Heart right ventricle (tissue), 16 donors: ENCODE results near the gene MTRFR. TPM values are rescaled to one million over a fixed set of nuclear protein-coding genes. Genes with fewer than 3 reads are reported as not detected.

Source experiments
- ATAC-seq, 8 donors: fragments of 200-7000 bp; cut with Tn5 transposase; one replicate each; pipeline ENCODE4 v1.9.1; 2020; ENCODE audit warnings: mild to moderate bottlenecking in 8 of 8, moderate library complexity in 8 of 8, moderate number of reproducible peaks in 1 of 8
- DNase-seq, 2 donors: peaks; one replicate each; pipeline ENCODE4 v3.0.0-alpha.2; 2020
- H3K27ac ChIP-seq, 10 donors: fragments of 200-600 bp; sonication (generic) in 2 of 10; one replicate each; pipeline versions ENCODE4 v1.5.0 to v1.8.0; 2020 to 2022; ENCODE audit warnings: mild to moderate bottlenecking in 3 of 10
- H3K27me3 ChIP-seq, 7 donors: fragments of 200-600 bp; one replicate each; pipeline ENCODE4 v1.8.0; 2021 to 2022; ENCODE audit warnings: mild to moderate bottlenecking in 2 of 7
- H3K36me3 ChIP-seq, 9 donors: fragments of 200-600 bp; sonication (generic) in 1 of 9; one replicate each; pipeline versions ENCODE4 v1.5.0 to v1.8.0; 2020 to 2022; ENCODE audit warnings: mild to moderate bottlenecking in 2 of 9
- H3K4me1 ChIP-seq, 9 donors: fragments of 200-600 bp; sonication (generic) in 1 of 9; one replicate each; pipeline versions ENCODE4 v1.5.0 to v1.8.0; 2020 to 2022; ENCODE audit warnings: mild to moderate bottlenecking in 4 of 9
- H3K4me3 ChIP-seq, 10 donors: fragments of 200-600 bp; sonication (generic) in 2 of 10; one replicate each; pipeline versions ENCODE4 v1.5.0 to v1.8.0; 2020 to 2022; ENCODE audit warnings: mild to moderate bottlenecking in 7 of 10, moderate library complexity in 2 of 10
- H3K9me3 ChIP-seq, 11 donors: fragments of 200-600 bp in 10 of 11; sonication (generic) in 2 of 11; one replicate each; pipeline versions ENCODE4 v1.5.0 to v1.8.0; 2013 to 2022; ENCODE audit warnings: mild to moderate bottlenecking in 2 of 11, control low read depth in 1 of 11, moderate library complexity in 1 of 11
- WGBS, 2 donors: extraction: QIAGEN DNeasy Blood & Tissue Kit; methylation state at CpG; one replicate each; pipeline ENCODE4 v1.1.7; 2013; ENCODE audit warnings: inconsistent platforms in 1 of 2; 5-methylcytosine and 5-hydroxymethylcytosine counted together
- intact Hi-C, 10 donors: fragments of 100-400 bp; cut with DNase I; formaldehyde crosslinking; loops; one replicate each; pipeline versions ENCODE4 v1.11.1 to v1.14.2; 2022
- polyA plus RNA-seq, 2 donors: library from polyadenylated mRNA; stranded (reverse); fragments of 200-250 nt; gene quantifications; one replicate each; pipeline ENCODE4 v1.2.3, GENCODE V29; 2013
- total RNA-seq, 10 donors: library from RNA; stranded (reverse); fragmentation: NEBNext Ultra II Directional in 3 of 10; extraction: Animal tissue kit (Norgen Biotek cat#: 25700) in 3 of 10; gene quantifications; one replicate each; pipeline versions ENCODE4 v1.2.1 to v1.2.4, GENCODE V29; 2021 to 2023
- TF ChIP-seq, protein P1 (sequence below), 9 donors: fragments of 200-600 bp; sonication (generic) in 2 of 9; IDR thresholded peaks; one replicate each; pipeline versions ENCODE4 v1.5.0 to v1.8.0; 2021 to 2022; ENCODE audit warnings: antibody characterized with exemption in 9 of 9, mild to moderate bottlenecking in 5 of 9, moderate library complexity in 1 of 9
- donor health status: Arrhythmogenic right ventricular cardiomyopathy.
- donor health status: ischemic (EF 13 %, LVEDD 7.1; RV severe dilation, severe dysfunction).
- donor health status: healthy with polysubstance abuse.
- donor health status: DM: no; HTN: yes; CAD: no.
- donor health status: DM: no; HTN: no; CAD: no.
- donor health status: ischemic (EF 25% LVEDD 6.9; RV normal size, moderate dysfunction).
- donor health status: ischemic (EF 25% LVEDD 5.7; RV mildly dilated, moderate dysfunction).
- donor health status: healthy.
- donor health status: DM: yes; HTN: yes; CAD: no.
- donor health status: Ischemic cardiomyopathy.
- donor health status: ischemic (EF 35%, LVEDD 5.7; RV mildly dilated, moderate dysfunction).
- donor health status: nonischemic (EF 11% LVEDD 7.7; RV severe dilation, severe dysfunction).
- donor health status: DM: yes; HTN: yes; CAD: no.
- donor health status: PGD.
- donor health status: ischemic (EF 29% LVEDD 5.4; RV normal size, mild dysfunction).
- donor health status: nonischemic (EF 23%, LVEDD 6.1; RV moderate dilation, normal function).

MTRFR gene
- total and polyA plus RNA-seq, 12 donors, result 9.5 to 20.9 (median 11.1) TPM

DNA sequence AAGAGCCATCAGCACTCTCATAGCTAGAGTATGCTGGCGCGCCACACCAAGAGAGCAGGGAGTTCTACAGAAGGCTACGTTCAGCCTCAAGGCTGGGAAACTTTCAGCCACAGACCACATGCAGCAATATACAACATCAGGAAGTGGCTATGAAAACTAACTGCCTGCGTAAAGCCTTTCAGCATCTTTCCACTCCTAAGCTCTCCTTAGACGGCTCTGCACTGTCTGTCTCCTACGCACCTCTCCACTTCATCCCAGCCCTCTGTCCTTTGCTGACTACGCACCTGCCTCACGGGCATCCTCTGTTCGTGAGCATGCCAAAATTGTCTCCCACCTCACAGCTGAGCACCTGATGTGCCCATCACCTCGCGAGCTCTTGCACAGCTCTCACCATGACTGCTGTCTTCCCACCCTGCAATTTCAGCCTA, 10.0 kb upstream of the MTRFR start:
- WGBS, 2 donors, result 93 to 96% methylated on average over 11 of the region's 11 CpGs
- intact Hi-C loops, result no loop called here
- peak overlapping the region in 1 of 10 donors; percentile 55 for H3K27ac ChIP-seq
- H3K9me3 ChIP-seq, result no peaks in the 10 kb centered on the region
- no peak overlapping the region for H3K4me3 ChIP-seq
- DNase-seq (no peak), ATAC-seq (no peak)
- H3K36me3 ChIP-seq, result peaks cover 0 to 87% (median 10%) of the 10 kb centered on the region in 9 donors
- peaks cover 0 to 5% (median 0%) of the 10 kb centered on the region in 9 donors for H3K4me1 ChIP-seq
- TF ChIP-seq, protein P1, sequence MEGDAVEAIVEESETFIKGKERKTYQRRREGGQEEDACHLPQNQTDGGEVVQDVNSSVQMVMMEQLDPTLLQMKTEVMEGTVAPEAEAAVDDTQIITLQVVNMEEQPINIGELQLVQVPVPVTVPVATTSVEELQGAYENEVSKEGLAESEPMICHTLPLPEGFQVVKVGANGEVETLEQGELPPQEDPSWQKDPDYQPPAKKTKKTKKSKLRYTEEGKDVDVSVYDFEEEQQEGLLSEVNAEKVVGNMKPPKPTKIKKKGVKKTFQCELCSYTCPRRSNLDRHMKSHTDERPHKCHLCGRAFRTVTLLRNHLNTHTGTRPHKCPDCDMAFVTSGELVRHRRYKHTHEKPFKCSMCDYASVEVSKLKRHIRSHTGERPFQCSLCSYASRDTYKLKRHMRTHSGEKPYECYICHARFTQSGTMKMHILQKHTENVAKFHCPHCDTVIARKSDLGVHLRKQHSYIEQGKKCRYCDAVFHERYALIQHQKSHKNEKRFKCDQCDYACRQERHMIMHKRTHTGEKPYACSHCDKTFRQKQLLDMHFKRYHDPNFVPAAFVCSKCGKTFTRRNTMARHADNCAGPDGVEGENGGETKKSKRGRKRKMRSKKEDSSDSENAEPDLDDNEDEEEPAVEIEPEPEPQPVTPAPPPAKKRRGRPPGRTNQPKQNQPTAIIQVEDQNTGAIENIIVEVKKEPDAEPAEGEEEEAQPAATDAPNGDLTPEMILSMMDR (IDR thresholded peaks at IDR 0.05), result no peak
- H3K27me3 ChIP-seq, result no peaks in the 10 kb centered on the region

DNA sequence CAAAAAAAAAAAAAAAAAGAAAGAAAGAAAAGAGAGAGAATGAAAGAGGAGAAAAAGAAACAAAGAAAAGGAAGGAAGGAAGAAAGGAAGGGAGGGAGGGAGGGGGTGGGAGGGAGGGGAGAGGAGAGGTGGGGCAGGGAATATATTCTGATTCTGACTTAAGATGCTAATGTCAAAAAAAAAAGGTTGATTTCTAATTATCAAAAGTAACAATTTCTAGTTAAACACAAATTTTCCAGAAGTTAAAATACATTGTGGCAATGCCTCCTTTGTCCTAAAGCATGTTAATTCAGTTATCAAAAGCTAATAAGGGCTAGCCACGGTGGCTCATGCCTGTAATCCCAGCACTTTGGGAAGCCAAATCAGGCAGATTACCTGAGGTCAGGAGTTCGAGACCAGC, 7.8 kb upstream of the MTRFR start:
- no peak overlapping the region for H3K27ac ChIP-seq
- peaks cover 0 to 67% (median 10%) of the 10 kb centered on the region in 9 donors for H3K36me3 ChIP-seq
- WGBS, 2 donors, result 80 to 85% methylated on average over 2 of the region's 2 CpGs
- H3K9me3 ChIP-seq, result no peaks in the 10 kb centered on the region
- ATAC-seq, result no peak
- DNase-seq, result no peak
- TF ChIP-seq, protein P1 (IDR thresholded peaks at IDR 0.05), result no peak
- no peaks in the 10 kb centered on the region for H3K27me3 ChIP-seq
- intact Hi-C loops, result no loop called here
- H3K4me3 ChIP-seq, result no peak overlapping the region
- H3K4me1 ChIP-seq, result peaks cover 0 to 22% (median 0%) of the 10 kb centered on the region in 9 donors

DNA sequence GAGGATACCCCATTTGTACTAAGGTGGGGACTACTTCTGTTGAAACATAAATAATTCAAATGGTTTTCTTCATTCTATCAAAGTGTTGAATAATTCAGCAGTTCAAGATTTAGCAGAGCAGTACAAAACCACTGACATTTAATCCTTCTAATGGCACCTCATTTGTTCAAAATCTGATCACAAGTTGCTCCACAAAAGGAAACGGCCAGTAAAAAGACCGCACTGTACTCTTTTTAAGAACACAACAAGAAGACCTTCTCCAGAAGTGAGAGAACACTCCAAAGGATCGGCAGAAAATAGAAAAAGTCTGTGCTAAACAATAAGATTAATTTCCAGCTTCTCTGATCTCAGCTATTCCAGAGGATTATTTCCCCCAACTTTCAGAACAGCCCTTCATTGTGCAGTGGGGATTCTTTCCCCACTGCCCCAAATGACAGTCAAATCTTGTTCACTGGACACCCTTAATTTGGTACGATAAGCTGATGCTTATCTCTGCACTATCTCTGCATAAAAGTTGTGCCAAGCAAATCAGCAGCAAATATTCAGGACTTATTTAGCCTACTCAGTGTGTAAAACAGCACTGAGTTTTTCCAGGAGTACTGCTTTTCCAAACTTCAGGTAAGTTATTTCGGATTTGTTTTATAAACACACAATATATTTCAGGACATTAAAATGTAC, 5.5 kb upstream of the MTRFR start:
- H3K4me3 ChIP-seq, result no peak overlapping the region
- no peaks in the 10 kb centered on the region for H3K9me3 ChIP-seq
- ATAC-seq, result no peak
- H3K27ac ChIP-seq, result no peak overlapping the region
- DNase-seq, result no peak
- H3K4me1 ChIP-seq, result peaks cover 0 to 40% (median 12%) of the 10 kb centered on the region in 9 donors
- 65 to 79% methylated on average over 5 of the region's 5 CpGs for WGBS, 2 donors
- intact Hi-C loops, result no loop called here
- H3K36me3 ChIP-seq, result peaks cover 0 to 44% (median 0%) of the 10 kb centered on the region in 9 donors
- TF ChIP-seq, protein P1 (IDR thresholded peaks at IDR 0.05), result no peak
- no peaks in the 10 kb centered on the region for H3K27me3 ChIP-seq

DNA sequence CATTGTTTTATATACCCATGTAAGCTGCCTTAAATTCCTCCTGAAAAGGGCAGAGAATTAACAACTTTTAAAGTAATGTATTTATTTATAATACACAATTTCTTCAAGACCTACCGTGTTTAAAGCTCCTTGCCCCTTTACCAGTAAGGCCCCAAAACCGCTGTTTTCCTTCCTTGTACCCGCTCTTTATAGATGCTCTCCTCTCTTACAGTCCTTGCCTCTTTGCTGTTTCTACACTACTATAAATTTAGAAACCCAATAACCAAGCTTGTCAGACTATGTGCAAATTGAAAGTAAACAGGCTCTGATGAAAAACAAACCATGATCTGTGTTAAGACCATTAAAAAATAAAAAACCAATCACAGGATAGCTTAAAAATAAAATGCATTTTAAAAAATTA, 4.2 kb upstream of the MTRFR start:
- 77 to 85% methylated on average over 3 of the region's 3 CpGs for WGBS, 2 donors
- peaks cover 0 to 34% (median 0%) of the 10 kb centered on the region in 9 donors for H3K36me3 ChIP-seq
- TF ChIP-seq, protein P1 (IDR thresholded peaks at IDR 0.05), result no peak
- ATAC-seq (no peak), DNase-seq (no peak)
- H3K27me3 ChIP-seq, result no peaks in the 10 kb centered on the region
- intact Hi-C loops, result no loop called here
- peaks cover 0 to 43% (median 15%) of the 10 kb centered on the region in 9 donors for H3K4me1 ChIP-seq
- peak overlapping the region in 1 of 10 donors; percentile 70 for H3K27ac ChIP-seq
- no peaks in the 10 kb centered on the region for H3K9me3 ChIP-seq
- H3K4me3 ChIP-seq, result peak overlapping the region in 1 of 10 donors; percentile 30
